GM12891 (cell line): ENCODE results near the gene IRX4.

Experiments used
- POLR2A ChIP-seq: IDR thresholded peaks from 2 replicates; pipeline ENCODE4 v1.6.1; 2011; ENCODE audit warnings: low read depth, low read length, control low read depth
- POLR2AphosphoS5 ChIP-seq: IDR thresholded peaks from 2 replicates; pipeline ENCODE4 v1.6.1; 2011; ENCODE audit warnings: low read depth, low read length, control low read depth
- TAF1 ChIP-seq: IDR thresholded peaks from 2 replicates; pipeline ENCODE4 v1.6.1; 2011; ENCODE audit warnings: low read depth, low read length, control low read depth

GRCh38 chr5:1836891-1837880 lies 45.5 kb downstream of the IRX4 start:
- TF ChIP-seq TAF1 = no peak
- TF ChIP-seq POLR2A = no peak
- no peak for TF ChIP-seq POLR2AphosphoS5
